SK-N-SH treated with all-trans-retinoic acid at 6 μM for 48 hours (cell line): Measurements from ENCODE around the gene COL15A1.

Experiments
- ATAC-seq: fragments of 200-7000 bp; cut with Tn5 transposase; 3 replicates; pipeline ENCODE4 v1.9.1; 2020; ENCODE audit warnings: mild to moderate bottlenecking, moderate library complexity
- ARNTL ChIP-seq: fragments of 450-650 bp; formaldehyde crosslinking; IDR thresholded peaks from 2 replicates; pipeline ENCODE4 v1.5.0; 2020; ENCODE audit warnings: low read depth, mild to moderate bottlenecking, moderate library complexity, borderline replicate concordance
- BACH2 ChIP-seq: fragments of 250-450 bp; sonication (Bioruptor Pico); IDR thresholded peaks from 2 replicates; pipeline ENCODE4 v1.9.0; 2021; ENCODE audit warnings: mild to moderate bottlenecking, borderline replicate concordance
- CSDC2 ChIP-seq: fragments of 250-450 bp; sonication (Bioruptor Pico); IDR thresholded peaks from 2 replicates; pipeline ENCODE4 v1.5.0; 2020; ENCODE audit warnings: mild to moderate bottlenecking, moderate library complexity
- ESRRG ChIP-seq: fragments of 250-450 bp; sonication (Bioruptor Pico); IDR thresholded peaks from 2 replicates; pipeline ENCODE4 v1.6.1; 2021; ENCODE audit warnings: mild to moderate bottlenecking
- GLIS3 ChIP-seq: fragments of 250-450 bp; sonication (Bioruptor Pico); IDR thresholded peaks from 2 replicates; pipeline ENCODE4 v1.5.0; 2020; ENCODE audit warnings: mild to moderate bottlenecking, moderate library complexity
- ISL1 ChIP-seq: fragments of 250-450 bp; sonication (Bioruptor Pico); IDR thresholded peaks from 2 replicates; pipeline ENCODE4 v2.1.2; 2022; ENCODE audit warnings: mild to moderate bottlenecking, moderate library complexity
- OSR1 ChIP-seq: fragments of 250-450 bp; sonication (Bioruptor Pico); IDR thresholded peaks from 2 replicates; pipeline ENCODE4 v1.8.0; 2022; ENCODE audit warnings: moderate library complexity, mild to moderate bottlenecking, inconsistent platforms
- PPARA ChIP-seq: fragments of 250-450 bp; sonication (Bioruptor Pico); IDR thresholded peaks from 2 replicates; pipeline ENCODE4 v1.5.0; 2020; ENCODE audit warnings: mild to moderate bottlenecking, borderline replicate concordance
- RARB ChIP-seq: fragments of 250-450 bp; sonication (Bioruptor Pico); IDR thresholded peaks from 2 replicates; pipeline ENCODE4 v1.8.0; 2021; ENCODE audit warnings: mild to moderate bottlenecking, moderate library complexity
- SNAI2 ChIP-seq: fragments of 250-450 bp; sonication (Bioruptor Pico); IDR thresholded peaks from 2 replicates; pipeline ENCODE4 v1.5.0; 2020; ENCODE audit warnings: mild to moderate bottlenecking, moderate library complexity
- TCF4 ChIP-seq: fragments of 250-450 bp; sonication (Bioruptor Pico); IDR thresholded peaks from 2 replicates; pipeline ENCODE4 v1.8.0; 2021; ENCODE audit warnings: mild to moderate bottlenecking, moderate library complexity, borderline replicate concordance
- TOX ChIP-seq: fragments of 250-450 bp; sonication (Bioruptor Pico); IDR thresholded peaks from 2 replicates; pipeline ENCODE4 v1.8.0; 2021; ENCODE audit warnings: mild to moderate bottlenecking, moderate library complexity, borderline replicate concordance
- ZC3H10 ChIP-seq: fragments of 250-450 bp; sonication (Bioruptor Pico); IDR thresholded peaks from 2 replicates; pipeline ENCODE4 v1.5.1; 2021; ENCODE audit warnings: mild to moderate bottlenecking, moderate library complexity
- ZFP3 ChIP-seq: fragments of 250-450 bp; sonication (Bioruptor Pico); IDR thresholded peaks from 2 replicates; pipeline ENCODE4 v1.5.0; 2020; ENCODE audit warnings: mild to moderate bottlenecking, moderate library complexity
- ZFP30 ChIP-seq: fragments of 450-650 bp; formaldehyde crosslinking; IDR thresholded peaks from 2 replicates; pipeline ENCODE4 v1.5.0; 2022; ENCODE audit warnings: mild to moderate bottlenecking, moderate library complexity
- ZNF565 ChIP-seq: fragments of 450-650 bp; formaldehyde crosslinking; conservative IDR thresholded peaks from 2 replicates; pipeline ENCODE4 v1.5.0; 2020; ENCODE audit warnings: low read depth, mild to moderate bottlenecking, moderate library complexity
- ZNF70 ChIP-seq: fragments of 450-650 bp; formaldehyde crosslinking; IDR thresholded peaks from 2 replicates; pipeline ENCODE4 v1.5.0; 2020; ENCODE audit warnings: mild to moderate bottlenecking, moderate library complexity
- ZNF8 ChIP-seq: fragments of 450-650 bp; formaldehyde crosslinking; IDR thresholded peaks from 2 replicates; pipeline ENCODE4 v1.5.0; 2020; ENCODE audit warnings: mild to moderate bottlenecking, moderate library complexity
- TF ChIP-seq, protein P1 (sequence below): fragments of 250-450 bp; sonication (Bioruptor Pico); IDR thresholded peaks from 2 replicates; pipeline ENCODE4 v1.5.1; 2020; ENCODE audit warnings: low read depth, mild to moderate bottlenecking, moderate library complexity
- TF ChIP-seq, protein P2 (sequence below): fragments of 250-450 bp; sonication (Bioruptor Pico); IDR thresholded peaks from 2 replicates; pipeline ENCODE4 v1.8.0; 2021; ENCODE audit warnings: low read depth, mild to moderate bottlenecking, moderate library complexity, borderline replicate concordance
- TF ChIP-seq, protein P3 (sequence below): fragments of 250-450 bp; sonication (Bioruptor Pico); IDR thresholded peaks from 2 replicates; pipeline ENCODE4 v1.5.0; 2020; ENCODE audit warnings: mild to moderate bottlenecking, moderate library complexity
- TF ChIP-seq, protein P4 (sequence below): fragments of 250-450 bp; sonication (Bioruptor Pico); IDR thresholded peaks from 2 replicates; pipeline ENCODE4 v1.8.0; 2020; ENCODE audit warnings: mild to moderate bottlenecking, moderate library complexity, borderline replicate concordance
- TF ChIP-seq, protein P5 (sequence below): fragments of 250-450 bp; sonication (Bioruptor Pico); IDR thresholded peaks from 2 replicates; pipeline ENCODE4 v1.5.1; 2021; ENCODE audit warnings: mild to moderate bottlenecking, moderate library complexity

COL15A1 gene

DNA sequence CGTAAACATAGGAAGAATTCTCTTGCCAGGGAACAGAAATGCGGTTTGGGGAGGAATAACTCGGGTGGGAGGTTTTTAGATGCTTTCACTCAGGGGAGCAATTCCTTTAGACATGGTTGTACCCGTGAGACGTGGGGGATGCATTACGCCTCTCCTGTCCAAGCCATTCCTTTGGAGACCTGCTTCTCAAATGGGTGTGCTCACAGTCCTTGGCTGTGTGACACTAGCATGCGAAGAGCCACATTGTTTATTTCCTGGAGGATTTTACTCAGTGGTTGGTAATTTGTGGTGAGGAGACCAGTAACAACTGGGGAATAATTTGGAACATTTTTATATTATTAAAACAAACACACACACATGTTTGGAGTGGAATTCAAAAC is 18.5 kb downstream of the COL15A1 start:
- ATAC-seq = no peak
- TF ChIP-seq ISL1 (CRISPR knock-in tag) = no peak
- no peak for TF ChIP-seq ARNTL (CRISPR knock-in tag)
- TF ChIP-seq, protein P1, sequence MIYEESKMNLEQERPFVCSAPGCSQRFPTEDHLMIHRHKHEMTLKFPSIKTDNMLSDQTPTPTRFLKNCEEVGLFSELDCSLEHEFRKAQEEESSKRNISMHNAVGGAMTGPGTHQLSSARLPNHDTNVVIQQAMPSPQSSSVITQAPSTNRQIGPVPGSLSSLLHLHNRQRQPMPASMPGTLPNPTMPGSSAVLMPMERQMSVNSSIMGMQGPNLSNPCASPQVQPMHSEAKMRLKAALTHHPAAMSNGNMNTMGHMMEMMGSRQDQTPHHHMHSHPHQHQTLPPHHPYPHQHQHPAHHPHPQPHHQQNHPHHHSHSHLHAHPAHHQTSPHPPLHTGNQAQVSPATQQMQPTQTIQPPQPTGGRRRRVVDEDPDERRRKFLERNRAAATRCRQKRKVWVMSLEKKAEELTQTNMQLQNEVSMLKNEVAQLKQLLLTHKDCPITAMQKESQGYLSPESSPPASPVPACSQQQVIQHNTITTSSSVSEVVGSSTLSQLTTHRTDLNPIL = no peak
- TF ChIP-seq ZFP3 (CRISPR knock-in tag) = no peak
- TF ChIP-seq GLIS3 = no peak
- no peak for TF ChIP-seq ESRRG (CRISPR knock-in tag)
- TF ChIP-seq ZFP30 (CRISPR knock-in tag) = no peak
- TF ChIP-seq, protein P2, sequence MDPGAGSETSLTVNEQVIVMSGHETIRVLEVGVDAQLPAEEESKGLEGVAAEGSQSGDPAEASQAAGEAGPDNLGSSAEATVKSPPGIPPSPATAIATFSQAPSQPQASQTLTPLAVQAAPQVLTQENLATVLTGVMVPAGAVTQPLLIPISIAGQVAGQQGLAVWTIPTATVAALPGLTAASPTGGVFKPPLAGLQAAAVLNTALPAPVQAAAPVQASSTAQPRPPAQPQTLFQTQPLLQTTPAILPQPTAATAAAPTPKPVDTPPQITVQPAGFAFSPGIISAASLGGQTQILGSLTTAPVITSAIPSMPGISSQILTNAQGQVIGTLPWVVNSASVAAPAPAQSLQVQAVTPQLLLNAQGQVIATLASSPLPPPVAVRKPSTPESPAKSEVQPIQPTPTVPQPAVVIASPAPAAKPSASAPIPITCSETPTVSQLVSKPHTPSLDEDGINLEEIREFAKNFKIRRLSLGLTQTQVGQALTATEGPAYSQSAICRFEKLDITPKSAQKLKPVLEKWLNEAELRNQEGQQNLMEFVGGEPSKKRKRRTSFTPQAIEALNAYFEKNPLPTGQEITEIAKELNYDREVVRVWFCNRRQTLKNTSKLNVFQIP (CRISPR knock-in tag) = no peak
- TF ChIP-seq ZC3H10 (CRISPR knock-in tag) = no peak
- no peak for TF ChIP-seq ZNF8 (CRISPR knock-in tag)
- TF ChIP-seq, protein P3, sequence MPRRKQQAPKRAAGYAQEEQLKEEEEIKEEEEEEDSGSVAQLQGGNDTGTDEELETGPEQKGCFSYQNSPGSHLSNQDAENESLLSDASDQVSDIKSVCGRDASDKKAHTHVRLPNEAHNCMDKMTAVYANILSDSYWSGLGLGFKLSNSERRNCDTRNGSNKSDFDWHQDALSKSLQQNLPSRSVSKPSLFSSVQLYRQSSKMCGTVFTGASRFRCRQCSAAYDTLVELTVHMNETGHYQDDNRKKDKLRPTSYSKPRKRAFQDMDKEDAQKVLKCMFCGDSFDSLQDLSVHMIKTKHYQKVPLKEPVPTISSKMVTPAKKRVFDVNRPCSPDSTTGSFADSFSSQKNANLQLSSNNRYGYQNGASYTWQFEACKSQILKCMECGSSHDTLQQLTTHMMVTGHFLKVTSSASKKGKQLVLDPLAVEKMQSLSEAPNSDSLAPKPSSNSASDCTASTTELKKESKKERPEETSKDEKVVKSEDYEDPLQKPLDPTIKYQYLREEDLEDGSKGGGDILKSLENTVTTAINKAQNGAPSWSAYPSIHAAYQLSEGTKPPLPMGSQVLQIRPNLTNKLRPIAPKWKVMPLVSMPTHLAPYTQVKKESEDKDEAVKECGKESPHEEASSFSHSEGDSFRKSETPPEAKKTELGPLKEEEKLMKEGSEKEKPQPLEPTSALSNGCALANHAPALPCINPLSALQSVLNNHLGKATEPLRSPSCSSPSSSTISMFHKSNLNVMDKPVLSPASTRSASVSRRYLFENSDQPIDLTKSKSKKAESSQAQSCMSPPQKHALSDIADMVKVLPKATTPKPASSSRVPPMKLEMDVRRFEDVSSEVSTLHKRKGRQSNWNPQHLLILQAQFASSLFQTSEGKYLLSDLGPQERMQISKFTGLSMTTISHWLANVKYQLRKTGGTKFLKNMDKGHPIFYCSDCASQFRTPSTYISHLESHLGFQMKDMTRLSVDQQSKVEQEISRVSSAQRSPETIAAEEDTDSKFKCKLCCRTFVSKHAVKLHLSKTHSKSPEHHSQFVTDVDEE (CRISPR knock-in tag) = no peak
- TF ChIP-seq ZNF70 (CRISPR knock-in tag) = no peak
- no peak for TF ChIP-seq TOX (CRISPR knock-in tag)
- TF ChIP-seq RARB = no peak
- TF ChIP-seq SNAI2 (CRISPR knock-in tag) = no peak
- no peak for TF ChIP-seq TCF4 (CRISPR knock-in tag)
- TF ChIP-seq, protein P4, sequence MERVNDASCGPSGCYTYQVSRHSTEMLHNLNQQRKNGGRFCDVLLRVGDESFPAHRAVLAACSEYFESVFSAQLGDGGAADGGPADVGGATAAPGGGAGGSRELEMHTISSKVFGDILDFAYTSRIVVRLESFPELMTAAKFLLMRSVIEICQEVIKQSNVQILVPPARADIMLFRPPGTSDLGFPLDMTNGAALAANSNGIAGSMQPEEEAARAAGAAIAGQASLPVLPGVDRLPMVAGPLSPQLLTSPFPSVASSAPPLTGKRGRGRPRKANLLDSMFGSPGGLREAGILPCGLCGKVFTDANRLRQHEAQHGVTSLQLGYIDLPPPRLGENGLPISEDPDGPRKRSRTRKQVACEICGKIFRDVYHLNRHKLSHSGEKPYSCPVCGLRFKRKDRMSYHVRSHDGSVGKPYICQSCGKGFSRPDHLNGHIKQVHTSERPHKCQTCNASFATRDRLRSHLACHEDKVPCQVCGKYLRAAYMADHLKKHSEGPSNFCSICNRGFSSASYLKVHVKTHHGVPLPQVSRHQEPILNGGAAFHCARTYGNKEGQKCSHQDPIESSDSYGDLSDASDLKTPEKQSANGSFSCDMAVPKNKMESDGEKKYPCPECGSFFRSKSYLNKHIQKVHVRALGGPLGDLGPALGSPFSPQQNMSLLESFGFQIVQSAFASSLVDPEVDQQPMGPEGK = no peak
- TF ChIP-seq PPARA (CRISPR knock-in tag) = no peak
- no peak for TF ChIP-seq OSR1 (CRISPR knock-in tag)

DNA sequence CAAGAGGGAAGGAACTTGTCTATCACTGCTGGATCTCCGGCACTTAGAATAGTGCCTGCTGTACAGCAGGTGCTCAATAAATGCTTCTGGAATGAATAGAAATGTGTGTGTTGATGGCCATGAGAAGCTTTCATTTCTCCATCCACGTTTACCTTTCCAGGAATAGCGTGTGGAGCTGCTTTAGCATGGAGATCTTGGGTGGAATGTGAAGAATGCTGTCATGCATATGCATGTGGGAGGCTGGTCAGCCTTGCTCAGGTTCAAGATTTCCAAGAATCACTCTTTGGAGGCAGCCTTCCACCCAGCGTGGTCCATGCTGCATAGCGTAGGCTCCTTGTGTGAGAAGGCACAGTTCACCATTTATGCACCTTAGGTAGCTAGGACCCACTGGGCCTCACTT is 19.2 kb downstream of the COL15A1 start:
- TF ChIP-seq ZC3H10 (CRISPR knock-in tag) (no peak), ESRRG (CRISPR knock-in tag) (no peak), ZNF565 (CRISPR knock-in tag) (no peak), CSDC2 (CRISPR knock-in tag) (no peak), TCF4 (CRISPR knock-in tag) (no peak), OSR1 (CRISPR knock-in tag) (no peak), ZFP3 (CRISPR knock-in tag) (no peak), BACH2 (CRISPR knock-in tag) (no peak), ZNF70 (CRISPR knock-in tag) (no peak), PPARA (CRISPR knock-in tag) (no peak), ZNF8 (CRISPR knock-in tag) (no peak)
- TF ChIP-seq, protein P1 = no peak
- TF ChIP-seq, protein P3 (CRISPR knock-in tag) = no peak
- TF ChIP-seq, protein P5, sequence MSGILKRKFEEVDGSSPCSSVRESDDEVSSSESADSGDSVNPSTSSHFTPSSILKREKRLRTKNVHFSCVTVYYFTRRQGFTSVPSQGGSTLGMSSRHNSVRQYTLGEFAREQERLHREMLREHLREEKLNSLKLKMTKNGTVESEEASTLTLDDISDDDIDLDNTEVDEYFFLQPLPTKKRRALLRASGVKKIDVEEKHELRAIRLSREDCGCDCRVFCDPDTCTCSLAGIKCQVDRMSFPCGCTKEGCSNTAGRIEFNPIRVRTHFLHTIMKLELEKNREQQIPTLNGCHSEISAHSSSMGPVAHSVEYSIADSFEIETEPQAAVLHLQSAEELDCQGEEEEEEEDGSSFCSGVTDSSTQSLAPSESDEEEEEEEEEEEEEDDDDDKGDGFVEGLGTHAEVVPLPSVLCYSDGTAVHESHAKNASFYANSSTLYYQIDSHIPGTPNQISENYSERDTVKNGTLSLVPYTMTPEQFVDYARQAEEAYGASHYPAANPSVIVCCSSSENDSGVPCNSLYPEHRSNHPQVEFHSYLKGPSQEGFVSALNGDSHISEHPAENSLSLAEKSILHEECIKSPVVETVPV (CRISPR knock-in tag) = no peak
- ATAC-seq = no peak
